Islet precursor cell (in vitro differentiated cells): Measurements from ENCODE around the gene FAM240B.

Source experiments
- DNase-seq: peaks from one replicate; pipeline ENCODE4 v3.0.0-alpha.2; 2018

Gene FAM240B

GRCh38 chr9:38697776-38698300 lies 22.1 kb downstream of the FAM240B start:
- no peak for DNase-seq

- no peak for DNase-seq
These were observed 22.9 kb downstream of the FAM240B start for GRCh38 chr9:38696999-38697398.

GRCh38 chr9:38694676-38695075 lies 25.3 kb downstream of the FAM240B start:
- no peak for DNase-seq

DNA sequence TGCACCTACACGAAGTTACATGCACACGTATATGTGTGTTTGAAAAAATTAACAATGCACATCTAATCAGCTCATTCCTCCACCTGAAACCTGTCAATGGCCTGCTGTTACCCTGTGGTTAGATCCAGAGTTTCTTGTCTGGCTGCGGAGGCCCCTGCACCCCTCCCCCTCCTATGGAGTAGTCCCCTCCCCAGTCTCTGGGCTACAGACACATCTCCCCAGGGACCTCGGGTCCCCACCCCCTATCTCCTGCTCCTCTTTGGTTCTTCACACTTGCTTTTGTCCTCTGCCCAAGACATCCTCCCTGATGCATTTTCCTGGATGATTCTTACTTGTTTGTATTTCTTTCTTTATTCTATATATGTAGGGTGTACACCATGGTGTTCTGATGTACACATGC lies 27.2 kb downstream of the FAM240B start:
- no peak for DNase-seq

DNA sequence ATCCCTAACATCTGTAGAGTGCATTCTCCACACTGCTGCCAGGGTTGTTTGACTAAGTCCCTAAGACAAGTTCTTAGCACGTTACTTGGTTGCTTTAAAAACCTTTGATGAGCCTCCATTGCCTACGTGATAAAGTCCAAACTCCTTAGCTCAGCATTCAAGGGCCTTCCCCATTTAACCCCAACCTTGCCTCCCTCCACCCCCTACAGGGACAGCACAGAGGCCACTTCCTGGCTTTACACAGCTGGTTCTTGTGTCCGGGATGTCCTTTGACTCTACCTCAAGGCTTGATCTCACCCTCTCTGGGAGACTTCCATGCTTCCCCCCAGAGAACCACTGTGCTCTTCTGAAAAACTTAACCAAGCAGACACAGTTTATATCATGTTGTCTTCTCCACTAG lies 29.4 kb downstream of the FAM240B start:
- peak; percentile 30 for DNase-seq

DNA sequence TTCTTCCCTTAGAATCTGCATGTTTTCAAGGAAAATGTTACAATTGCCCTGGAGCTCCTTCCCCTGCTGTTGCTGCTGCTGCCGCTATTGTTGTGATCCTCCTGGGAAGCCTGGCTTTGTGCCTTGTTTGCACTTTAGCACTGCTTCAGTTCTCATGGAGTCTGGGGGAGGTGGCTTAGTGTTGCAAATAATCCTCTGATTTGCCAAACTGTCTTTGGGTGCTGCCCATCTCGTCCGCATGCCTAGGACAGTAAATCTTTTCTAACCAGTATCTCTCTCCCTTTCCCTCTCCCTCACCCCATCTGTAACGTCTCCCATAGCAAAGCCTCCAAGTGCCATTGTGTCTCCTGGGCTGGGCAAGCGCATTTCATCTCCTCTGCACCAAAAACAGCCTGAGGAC lies 30.3 kb downstream of the FAM240B start:
- peak; percentile 80 for DNase-seq

DNA sequence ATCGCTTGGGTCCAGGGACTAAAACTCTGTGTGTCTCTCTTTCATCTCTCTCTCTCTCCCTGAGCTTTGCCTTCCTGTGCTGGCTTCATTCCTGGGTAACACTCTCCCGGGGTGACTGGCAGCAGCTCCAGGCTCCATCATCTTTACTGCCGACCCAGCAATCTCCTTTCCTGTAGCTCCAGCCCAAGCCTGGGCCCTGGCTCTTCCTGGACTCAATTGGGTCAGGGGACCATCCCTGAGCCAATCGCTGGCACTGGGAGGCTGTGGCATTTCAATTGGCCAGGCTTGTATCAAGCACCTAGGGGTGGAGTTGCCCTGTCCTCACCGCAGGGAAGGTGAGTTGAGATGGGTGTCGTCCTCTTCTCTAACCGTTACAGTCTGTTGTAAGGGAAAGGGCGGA lies 31.9 kb downstream of the FAM240B start:
- peak; percentile 56 for DNase-seq

- DNase-seq: peak; percentile 92
These were observed 32.5 kb downstream of the FAM240B start for GRCh38 chr9:38687389-38687842.

DNA sequence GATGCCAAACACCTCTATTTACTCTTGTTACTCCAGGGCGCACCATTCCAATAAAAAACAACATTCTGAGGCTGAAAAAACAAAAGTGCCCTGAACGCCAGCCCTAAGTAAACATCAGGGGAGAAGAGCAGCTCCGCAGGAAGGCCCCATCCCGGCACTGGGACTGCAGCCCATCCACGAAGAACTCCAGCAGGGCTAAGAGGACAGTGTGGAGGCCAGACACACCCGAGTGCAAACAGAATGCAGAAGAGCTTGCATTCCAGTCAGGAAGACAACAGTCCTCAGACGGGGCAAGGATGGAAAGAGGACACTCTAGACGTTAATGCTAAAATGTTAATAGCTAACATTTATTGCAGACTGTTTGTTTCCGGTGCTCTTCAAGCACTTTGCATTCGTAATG lies 33.0 kb downstream of the FAM240B start:
- peak; percentile 74 for DNase-seq

DNA sequence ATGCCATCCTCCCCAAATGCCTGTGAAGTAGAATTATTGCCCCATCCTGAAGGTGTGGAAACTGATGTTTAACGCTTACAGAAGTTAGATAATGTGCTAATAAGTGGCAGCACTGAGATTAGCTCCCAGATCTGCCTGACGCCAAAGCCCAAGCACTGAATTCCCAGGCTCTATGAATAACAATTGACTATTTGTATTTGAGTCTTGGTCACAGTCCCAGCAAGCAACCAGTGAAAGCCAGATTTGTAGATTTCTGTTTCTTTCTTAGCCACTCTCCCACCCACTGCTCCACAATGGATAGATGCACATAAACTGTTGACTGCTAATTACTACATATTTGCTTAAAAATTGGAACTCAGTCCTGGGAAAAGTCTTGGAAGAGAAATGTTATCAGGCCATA lies 34.4 kb downstream of the FAM240B start:
- DNase-seq: peak; percentile 32

DNA sequence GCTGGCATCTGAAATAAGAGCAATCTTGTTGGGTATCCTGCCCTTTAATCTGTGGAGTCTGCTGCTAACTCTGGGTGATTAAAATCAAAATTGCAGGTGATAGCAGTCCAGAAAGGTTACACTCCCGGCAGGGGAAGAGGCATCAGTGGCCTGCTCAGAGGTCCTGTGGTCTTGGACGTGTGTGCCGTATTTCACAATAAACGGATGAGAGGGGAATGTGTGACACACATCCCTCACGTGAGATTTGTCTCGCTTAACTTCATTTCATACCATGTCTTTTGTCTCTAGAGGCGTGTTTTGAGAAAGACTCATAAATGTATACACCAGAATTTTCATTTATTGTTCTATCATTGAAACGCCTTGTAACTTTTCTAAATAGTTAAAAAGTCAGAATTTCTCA lies 36.6 kb downstream of the FAM240B start:
- no peak for DNase-seq

- DNase-seq: peak; percentile 96
These were observed 37.2 kb downstream of the FAM240B start for GRCh38 chr9:38682713-38683112.

- DNase-seq: no peak
These were observed 38.1 kb downstream of the FAM240B start for GRCh38 chr9:38681747-38682227.

DNA sequence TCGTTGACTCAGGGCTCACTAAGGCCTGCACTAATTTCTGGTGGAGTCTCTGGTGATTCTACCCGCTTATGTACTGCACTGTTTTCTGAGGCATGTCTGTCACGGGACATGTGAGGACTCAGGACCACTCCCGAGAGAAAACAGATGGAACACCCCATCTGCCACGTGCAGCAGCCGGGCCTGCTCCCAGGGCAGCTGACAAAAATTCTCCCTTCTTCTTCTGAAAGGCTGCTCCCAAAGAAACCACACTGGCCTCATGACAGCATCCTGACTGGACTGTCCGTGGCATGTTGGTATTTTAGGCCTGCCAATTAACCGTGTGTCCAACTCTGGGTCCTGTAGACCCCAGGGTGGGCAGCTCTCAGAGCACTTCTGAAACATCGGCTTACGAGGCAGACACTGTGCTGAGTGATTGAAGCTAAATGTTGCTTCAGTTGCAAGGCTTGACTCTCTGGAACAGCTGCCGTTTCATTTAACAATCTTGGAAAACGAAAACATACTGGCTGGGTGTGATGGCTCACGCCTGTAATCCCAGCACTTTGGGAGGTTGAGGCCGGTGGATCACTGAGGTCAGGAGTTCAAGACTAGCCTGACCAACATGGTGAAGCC lies 39.0 kb downstream of the FAM240B start:
- DNase-seq: no peak

DNA sequence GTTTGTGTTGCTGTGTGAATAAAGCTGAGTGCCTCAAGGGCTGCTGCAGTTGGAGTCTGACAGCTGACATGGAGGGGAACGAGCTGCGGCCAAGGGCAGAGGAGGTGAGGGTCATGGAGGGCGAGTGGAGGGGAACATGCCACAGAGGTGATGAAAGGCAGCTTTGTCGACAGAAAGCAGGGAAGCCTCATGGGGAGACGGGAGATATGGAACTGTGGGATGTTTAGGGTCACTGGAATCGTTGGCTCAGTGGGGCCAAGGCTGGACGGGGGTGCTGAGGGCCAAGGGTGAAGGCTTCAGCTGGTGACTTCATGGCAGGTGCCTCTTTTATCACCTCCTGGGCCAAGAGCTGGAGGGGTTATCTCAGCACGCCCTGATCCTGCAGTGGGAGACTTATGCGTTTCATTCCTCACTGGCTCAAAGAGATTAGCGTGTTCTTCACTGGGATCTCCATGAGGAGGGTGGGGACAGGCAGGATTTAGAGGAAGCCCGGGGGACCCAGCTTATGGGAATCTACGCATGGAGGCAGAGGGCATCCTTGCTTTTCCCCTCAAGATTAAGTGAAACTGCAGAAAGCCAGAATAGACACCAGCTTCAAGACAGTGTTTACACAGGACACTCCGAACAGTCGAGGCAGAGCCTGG lies 42.2 kb downstream of the FAM240B start:
- DNase-seq: no peak

GRCh38 chr9:38675831-38676230 lies 44.1 kb downstream of the FAM240B start:
- DNase-seq: no peak

DNA sequence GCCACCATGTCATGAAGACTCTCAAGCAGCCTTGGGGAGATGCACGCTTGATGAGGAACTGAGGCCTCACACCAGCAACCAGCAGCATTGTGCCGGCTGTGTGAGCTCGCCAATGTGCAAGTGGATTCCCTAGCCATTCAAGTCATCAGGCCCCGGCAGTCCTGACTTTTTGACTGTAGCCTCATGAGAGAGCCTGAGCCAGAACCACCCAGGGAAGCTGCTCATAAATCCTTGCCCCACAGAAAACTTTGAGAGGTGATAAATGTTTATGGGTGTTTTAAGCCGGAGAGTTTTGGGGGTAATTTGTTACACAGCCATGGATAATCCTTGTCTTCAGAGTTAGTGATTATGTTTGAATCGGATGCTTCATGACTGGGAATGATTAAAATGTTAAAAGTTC lies 44.7 kb downstream of the FAM240B start:
- DNase-seq: no peak

GRCh38 chr9:38673399-38674193 lies 46.3 kb downstream of the FAM240B start:
- no peak for DNase-seq

DNA sequence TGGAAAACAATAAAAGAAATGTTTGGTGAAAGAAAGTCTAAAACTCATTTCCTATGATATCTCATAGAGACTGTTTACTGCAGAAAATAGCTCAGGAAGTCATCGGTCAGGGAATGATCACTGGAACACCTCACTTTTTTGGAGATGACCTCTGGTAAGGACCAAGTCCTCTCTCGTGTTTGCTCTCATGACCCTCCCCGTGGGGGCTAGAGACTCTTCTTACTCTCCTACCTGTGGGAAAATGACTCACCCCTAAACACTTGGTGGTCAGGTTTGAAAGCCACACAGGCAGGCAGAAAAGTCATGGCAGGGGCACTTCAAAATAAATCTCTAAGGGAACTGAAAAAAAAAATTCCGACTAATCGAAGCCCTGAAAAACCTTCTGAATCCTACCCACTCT lies 48.2 kb downstream of the FAM240B start:
- no peak for DNase-seq

- DNase-seq: no peak
These were observed 48.6 kb downstream of the FAM240B start for GRCh38 chr9:38671372-38671731.

DNA sequence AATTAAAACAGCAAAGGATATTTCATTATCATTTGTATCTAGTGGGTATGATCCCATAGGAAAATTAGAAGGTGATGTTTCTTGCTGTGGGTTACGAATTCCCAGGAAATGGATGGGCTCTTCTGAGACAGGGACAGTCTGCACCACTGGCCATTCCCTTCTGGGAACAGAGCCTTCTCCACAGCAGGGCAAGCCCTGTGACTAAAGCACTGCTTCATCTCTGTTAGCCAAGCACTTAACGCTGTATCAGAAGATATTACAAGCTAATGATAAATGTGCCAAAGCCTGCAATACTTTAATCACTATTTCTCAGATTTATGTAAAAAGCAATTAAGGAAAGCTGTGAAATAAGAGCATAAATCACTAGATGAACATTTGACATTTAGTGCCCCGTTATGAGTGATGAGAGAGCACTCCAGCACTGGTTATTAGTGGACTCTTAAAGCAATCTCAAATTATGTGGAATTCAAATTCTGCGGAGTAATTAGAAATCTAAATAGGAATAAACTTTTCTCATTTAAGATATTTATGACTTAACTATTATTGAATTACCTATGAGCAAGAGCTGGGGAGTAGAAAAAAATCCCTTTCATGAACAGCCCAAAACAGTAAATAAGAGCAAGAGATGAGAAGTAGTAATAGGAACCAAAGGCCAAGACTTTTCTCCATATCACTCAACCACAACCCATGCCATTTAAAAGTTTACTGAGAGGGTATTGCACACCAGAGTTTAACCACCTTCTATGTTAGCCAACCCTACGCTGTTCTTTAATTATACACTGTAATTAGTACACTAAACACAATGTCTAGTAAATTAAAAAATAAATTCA lies 49.2 kb downstream of the FAM240B start:
- DNase-seq: no peak

- no peak for DNase-seq
These were observed 51.0 kb downstream of the FAM240B start for GRCh38 chr9:38668791-38669466.
